SU-DHL-6 (cell line): ENCODE measurements around the gene QPRT.

ENCODE experiments used
- H2AFZ ChIP-seq: fragments of 200-600 bp; sonication (generic); 2 replicates; pipeline ENCODE4 v1.6.1; 2014; ENCODE audit warnings: low read depth, mild to moderate bottlenecking, moderate library complexity, mixed read lengths, antibody characterized with exemption, low read length; ENCODE audit not compliant: severe bottlenecking
- H3F3A ChIP-seq: fragments of 200-600 bp; shearing (Covaris generic); 2 replicates; pipeline ENCODE4 v1.6.0; 2016; ENCODE audit warnings: antibody characterized with exemption, mild to moderate bottlenecking; ENCODE audit not compliant: insufficient read depth
- H3K27ac ChIP-seq: fragments of 200-600 bp; sonication (generic); 2 replicates; pipeline ENCODE4 v1.5.1; 2016; ENCODE audit warnings: low read depth, mild to moderate bottlenecking, low read length, moderate library complexity, mixed read lengths
- H3K27me3 ChIP-seq: fragments of 200-600 bp; sonication (generic), shearing (Covaris generic); 2 replicates; pipeline ENCODE4 v1.6.0; 2014; ENCODE audit warnings: mild to moderate bottlenecking, low read length
- H3K36me3 ChIP-seq: fragments of 200-600 bp; sonication (generic); 2 replicates; pipeline ENCODE4 v1.6.1; 2014; ENCODE audit warnings: mild to moderate bottlenecking, low read length, mixed read lengths
- H3K4me2 ChIP-seq: fragments of 300-600, 200-600 bp; shearing (Covaris generic), sonication (generic); 2 replicates; pipeline ENCODE4 v1.6.0; 2014; ENCODE audit warnings: low read length, low read depth, mild to moderate bottlenecking; ENCODE audit not compliant: poor library complexity, severe bottlenecking
- H3K4me3 ChIP-seq: fragments of 200-600 bp; sonication (generic); 2 replicates; pipeline ENCODE4 v1.5.1; 2014; ENCODE audit warnings: antibody characterized with exemption, low read length, mild to moderate bottlenecking, mixed read lengths; ENCODE audit not compliant: insufficient read depth, poor library complexity, severe bottlenecking
- H3K79me2 ChIP-seq: fragments of 200-600 bp; sonication (generic); 2 replicates; pipeline ENCODE4 v1.6.1; 2014; ENCODE audit warnings: mild to moderate bottlenecking, low read length, moderate library complexity; ENCODE audit not compliant: insufficient read depth
- H3K9ac ChIP-seq: fragments of 200-600 bp; sonication (generic); 2 replicates; pipeline ENCODE4 v1.7.0; 2014; ENCODE audit warnings: mild to moderate bottlenecking, low read length
- H3K9me2 ChIP-seq: fragments of 200-600 bp; sonication (generic); replicated peaks from 2 replicates; pipeline ENCODE4 v1.6.1; 2014; ENCODE audit warnings: low read length; ENCODE audit not compliant: insufficient read depth
- H3K9me3 ChIP-seq: fragments of 200-600 bp; sonication (generic); 2 replicates; pipeline ENCODE4 v1.6.1; 2014; ENCODE audit warnings: low read length, mixed read lengths; ENCODE audit not compliant: insufficient read depth
- H4K20me1 ChIP-seq: fragments of 200-600 bp; sonication (generic); 2 replicates; pipeline ENCODE4 v1.6.1; 2014; ENCODE audit warnings: low read depth, mild to moderate bottlenecking, antibody characterized with exemption, low read length, moderate library complexity, mixed read lengths
- CTCF ChIP-seq: fragments of 200-600 bp; sonication (generic); IDR thresholded peaks from one replicate; pipeline ENCODE4 v1.5.1; 2017; ENCODE audit warnings: antibody characterized with exemption, mild to moderate bottlenecking, low read length, moderate library complexity; ENCODE audit not compliant: insufficient read depth, poor library complexity, severe bottlenecking
- EZH2phosphoT487 ChIP-seq: fragments of 200-600 bp; sonication (generic), shearing (Covaris generic); conservative IDR thresholded peaks from 2 replicates; pipeline ENCODE4 v1.6.1; 2018; ENCODE audit warnings: mild to moderate bottlenecking, antibody characterized with exemption, low read length, moderate library complexity, mixed read lengths

Gene QPRT

GRCh38 chr16:29667755-29668154 lies 11.2 kb upstream of the QPRT start:
- no peaks in the 10 kb centered on the region for H4K20me1 ChIP-seq
- no peaks in the 10 kb centered on the region for H3K9me3 ChIP-seq
- no peak overlapping the region for H3K4me3 ChIP-seq
- no peaks in the 10 kb centered on the region for H3K79me2 ChIP-seq
- H3K36me3 ChIP-seq, result no peaks in the 10 kb centered on the region
- H3K4me2 ChIP-seq, result no peak overlapping the region
- H3K27ac ChIP-seq, result no peak overlapping the region
- no peak overlapping the region for H2AFZ ChIP-seq
- no peaks in the 10 kb centered on the region for H3K9me2 ChIP-seq
- TF ChIP-seq CTCF, result no peak
- no peak for TF ChIP-seq EZH2phosphoT487
- no peaks in the 10 kb centered on the region for H3K27me3 ChIP-seq
- no peaks in the 10 kb centered on the region for H3F3A ChIP-seq
- H3K9ac ChIP-seq, result no peak overlapping the region

- no peak overlapping the region for H3K9ac ChIP-seq
- no peaks in the 10 kb centered on the region for H3F3A ChIP-seq
- H3K27me3 ChIP-seq, result no peaks in the 10 kb centered on the region
- H4K20me1 ChIP-seq, result no peaks in the 10 kb centered on the region
- H3K27ac ChIP-seq, result no peak overlapping the region
- no peaks in the 10 kb centered on the region for H3K9me2 ChIP-seq
- no peaks in the 10 kb centered on the region for H3K36me3 ChIP-seq
- no peak overlapping the region for H3K4me2 ChIP-seq
- no peaks in the 10 kb centered on the region for H3K9me3 ChIP-seq
- TF ChIP-seq CTCF (no peak), EZH2phosphoT487 (no peak)
- H2AFZ ChIP-seq, result no peak overlapping the region
- H3K4me3 ChIP-seq, result no peak overlapping the region
- H3K79me2 ChIP-seq, result no peaks in the 10 kb centered on the region
Observed at GRCh38 chr16:29668267-29668666, 10.7 kb upstream of the QPRT start.

DNA sequence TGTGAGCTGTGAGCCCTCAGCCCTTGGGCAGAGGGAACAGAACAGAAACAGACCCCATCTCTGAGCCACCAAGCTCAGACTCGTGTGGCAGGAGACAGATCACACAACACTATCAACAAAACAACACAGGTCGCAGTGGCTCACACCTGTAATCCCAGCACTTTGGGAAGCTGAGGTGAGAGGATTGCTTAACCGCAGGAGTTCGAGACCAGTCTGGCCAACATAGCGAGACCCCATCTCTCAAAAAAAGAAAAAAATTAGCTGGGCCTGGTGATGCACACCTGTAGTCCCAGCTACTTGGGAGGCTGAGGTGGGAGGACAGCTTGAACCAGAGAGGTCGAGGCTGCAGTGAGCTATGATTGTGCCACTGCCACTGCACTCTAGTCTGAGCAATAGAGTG lies 5.5 kb upstream of the QPRT start:
- TF ChIP-seq EZH2phosphoT487 (no peak), CTCF (no peak)
- H3K27ac ChIP-seq, result no peak overlapping the region

More for the DNA sequence above, 5.5 kb upstream of the QPRT start:
- H3K4me2 ChIP-seq, result no peak overlapping the region
- no peaks in the 10 kb centered on the region for H3K27me3 ChIP-seq
- H3K9ac ChIP-seq, result no peak overlapping the region
- no peaks in the 10 kb centered on the region for H3K36me3 ChIP-seq
- H3K79me2 ChIP-seq, result no peaks in the 10 kb centered on the region
- H4K20me1 ChIP-seq, result no peaks in the 10 kb centered on the region
- no peaks in the 10 kb centered on the region for H3K9me3 ChIP-seq
- no peaks in the 10 kb centered on the region for H3K9me2 ChIP-seq
- H3F3A ChIP-seq, result no peaks in the 10 kb centered on the region
- H3K4me3 ChIP-seq, result no peak overlapping the region
- H2AFZ ChIP-seq, result no peak overlapping the region
